ENCODE results near the gene ELAPOR2. TPM values are rescaled to one million over a fixed set of nuclear protein-coding genes. Genes with fewer than 3 reads are reported as not detected.
"Not testable (repeated sequence)": the region's sequence is repeated elsewhere in the genome, so short reads cannot be mapped to it uniquely, and the experiment has no call there.

Gene ELAPOR2
- total RNA-seq = 4.1 and 6.0 TPM in 2 replicates

GRCh38 chr7:87059525-87060287 lies at the start of gene ELAPOR2:
TSS of gene ELAPOR2 (minus strand) at chr7:87059654. CDS start at chr7:87059513, 141 bp downstream.
- intact Hi-C loops (cut with micrococcal nuclease) = loop anchor here (1.0 kb wide), 3 partner anchors 94 to 178 kb away; partner anchors contain the start of gene TMEM243

GRCh38 chr7:87107949-87108776 lies 48.7 kb upstream of the ELAPOR2 start:
- intact Hi-C loops (cut with micrococcal nuclease) = no loop called here

- intact Hi-C loops (cut with micrococcal nuclease) = no loop called here
These were observed 47.6 kb upstream of the ELAPOR2 start for GRCh38 chr7:87106974-87107612.

DNA sequence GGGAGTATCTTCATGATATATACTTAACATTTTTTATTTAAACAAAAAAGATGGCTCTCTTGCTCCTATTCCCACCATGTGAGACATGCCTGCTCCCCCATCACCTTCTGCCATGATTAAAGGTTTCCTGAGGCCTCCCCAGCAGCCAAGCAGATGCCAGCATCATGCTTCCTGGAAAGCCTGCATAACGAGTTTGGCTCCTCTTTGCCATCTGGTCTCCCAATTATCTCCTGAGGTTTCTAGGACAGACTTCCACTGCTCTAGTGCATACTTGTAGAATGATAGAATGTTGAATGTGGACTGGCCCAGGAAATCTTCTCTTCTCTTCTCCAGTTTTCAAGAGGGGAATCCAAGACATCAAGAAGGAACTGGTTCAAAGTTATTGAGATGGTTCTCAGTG lies 45.9 kb upstream of the ELAPOR2 start:
- intact Hi-C loops (cut with micrococcal nuclease) = no loop called here

DNA sequence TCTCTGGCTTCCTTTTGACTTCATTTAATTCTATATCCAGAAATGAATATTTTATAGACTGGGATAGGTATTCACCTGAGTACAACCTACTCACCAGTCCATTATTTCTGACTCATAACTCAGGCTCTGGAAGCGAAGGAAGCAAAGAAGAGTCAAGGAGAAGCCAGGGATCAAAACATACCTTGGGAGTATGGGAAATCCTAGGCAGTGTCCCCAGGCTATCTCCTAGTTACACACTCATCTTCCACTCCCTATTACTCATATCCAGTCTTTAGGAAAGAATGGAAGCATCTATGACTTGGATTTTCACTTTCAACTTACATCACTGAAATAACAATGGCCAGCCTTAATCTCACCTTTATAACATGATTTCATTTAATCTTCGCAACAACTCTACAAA lies 40.9 kb upstream of the ELAPOR2 start:
- intact Hi-C loops (cut with micrococcal nuclease) = no loop called here

DNA sequence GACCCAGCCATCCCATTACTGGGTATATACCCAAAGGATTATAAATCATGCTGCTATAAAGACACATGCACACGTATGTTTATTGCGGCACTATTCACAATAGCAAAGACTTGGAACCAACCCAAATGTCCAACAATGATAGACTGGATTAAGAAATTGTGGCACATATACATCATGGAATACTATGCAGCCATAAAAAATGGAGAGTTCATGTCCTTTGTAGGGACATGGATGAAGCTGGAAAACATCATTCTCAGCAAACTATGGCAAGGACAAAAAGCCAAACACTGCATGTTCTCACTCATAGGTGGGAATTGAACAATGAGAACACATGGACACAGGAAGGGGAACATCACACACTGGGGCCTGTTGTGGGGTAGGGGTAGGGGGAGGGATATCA lies 37.9 kb upstream of the ELAPOR2 start:
- intact Hi-C loops (cut with micrococcal nuclease) = not testable (repeated sequence)

DNA sequence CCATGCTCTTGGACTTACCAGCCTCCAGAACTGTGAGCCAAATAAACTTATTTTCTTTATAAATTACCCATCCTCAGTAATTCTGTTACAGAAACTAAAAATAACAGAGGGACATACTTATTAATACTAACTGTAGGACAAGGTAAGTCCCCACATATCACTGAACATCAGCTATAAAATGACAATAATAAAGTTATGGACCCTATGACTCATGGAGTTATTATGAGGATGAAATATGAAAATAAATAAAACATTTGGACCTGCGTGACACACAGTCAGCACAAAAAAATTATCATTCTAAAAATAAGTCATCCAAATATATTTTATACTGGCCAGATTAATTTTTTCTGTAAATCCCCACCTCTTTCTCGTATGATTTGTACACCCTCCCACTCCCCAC lies 34.9 kb upstream of the ELAPOR2 start:
- intact Hi-C loops (cut with micrococcal nuclease) = no loop called here

GRCh38 chr7:87092568-87093091 lies 33.2 kb upstream of the ELAPOR2 start:
- intact Hi-C loops (cut with micrococcal nuclease) = no loop called here

DNA sequence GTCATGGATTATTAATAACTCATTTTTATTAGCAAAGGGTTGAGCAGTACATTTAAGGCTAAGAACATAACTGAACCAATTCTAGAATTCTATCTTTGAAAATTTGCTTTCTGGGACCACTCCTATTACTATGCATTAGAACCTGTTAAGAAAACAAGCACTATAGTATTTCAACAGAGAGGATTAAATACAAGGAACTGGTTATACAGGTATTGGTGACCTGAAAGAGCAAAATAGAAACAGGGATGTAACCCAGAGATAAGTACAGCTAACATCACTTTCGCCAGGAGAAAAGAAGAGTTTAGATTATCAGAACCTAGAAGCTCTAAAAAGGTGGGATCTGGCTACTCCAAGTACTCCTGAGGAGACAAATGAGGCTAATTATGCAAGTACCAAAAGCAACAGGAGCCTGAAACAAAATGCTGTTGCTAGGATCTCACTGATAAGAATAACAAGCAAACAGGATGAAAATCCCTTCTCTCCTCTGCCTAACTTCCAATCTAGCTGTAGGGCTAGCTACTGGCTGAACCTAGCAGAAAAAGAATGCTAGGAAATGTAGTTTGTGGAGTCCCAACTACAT lies 32.1 kb upstream of the ELAPOR2 start:
- intact Hi-C loops (cut with micrococcal nuclease) = no loop called here

DNA sequence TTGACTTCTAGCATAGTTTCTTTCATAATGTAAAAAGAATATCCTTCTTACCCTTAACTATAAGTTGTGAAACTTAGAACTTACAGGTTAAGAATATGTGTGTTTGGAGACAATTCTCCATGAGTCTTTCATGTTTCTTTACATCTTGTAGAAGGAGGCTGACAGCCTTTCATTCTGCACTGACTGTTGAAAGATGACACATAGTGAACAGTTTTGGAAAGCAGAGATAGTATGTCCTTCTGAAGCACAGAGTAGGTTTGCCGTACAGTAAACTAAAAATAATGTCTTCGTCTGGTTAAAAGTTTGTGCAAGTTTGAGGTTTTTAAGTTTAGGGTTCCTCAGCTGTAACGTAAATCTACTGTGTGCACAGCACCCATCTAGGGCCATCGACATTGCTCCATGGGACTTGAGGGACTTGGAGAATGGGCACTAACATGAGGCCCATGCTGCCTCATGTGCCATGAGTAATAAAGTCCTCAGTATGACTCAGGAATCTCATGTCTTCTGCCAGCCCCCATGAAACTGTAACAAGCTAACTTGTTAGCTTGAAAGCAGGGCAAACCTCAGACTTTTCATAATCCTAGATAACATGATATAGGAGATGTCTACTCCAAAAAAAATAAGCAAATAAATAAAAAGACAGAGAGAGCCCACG lies 24.5 kb upstream of the ELAPOR2 start:
- intact Hi-C loops (cut with micrococcal nuclease) = no loop called here

- intact Hi-C loops (cut with micrococcal nuclease) = no loop called here
These were observed 23.2 kb upstream of the ELAPOR2 start for GRCh38 chr7:87082675-87083074.

- intact Hi-C loops (cut with micrococcal nuclease) = no loop called here
These were observed 16.4 kb upstream of the ELAPOR2 start for GRCh38 chr7:87075671-87076404.

GRCh38 chr7:87067788-87068187 lies 8.3 kb upstream of the ELAPOR2 start:
- intact Hi-C loops (cut with micrococcal nuclease) = no loop called here

- intact Hi-C loops (cut with micrococcal nuclease) = no loop called here
These were observed 759 bp upstream of the ELAPOR2 start for GRCh38 chr7:87060288-87060537.

GRCh38 chr7:87058744-87059524 lies 520 bp downstream of the ELAPOR2 start:
- intact Hi-C loops (cut with micrococcal nuclease) = loop anchor here (1.0 kb wide), 3 partner anchors 94 to 178 kb away; partner anchors contain the start of gene TMEM243

DNA sequence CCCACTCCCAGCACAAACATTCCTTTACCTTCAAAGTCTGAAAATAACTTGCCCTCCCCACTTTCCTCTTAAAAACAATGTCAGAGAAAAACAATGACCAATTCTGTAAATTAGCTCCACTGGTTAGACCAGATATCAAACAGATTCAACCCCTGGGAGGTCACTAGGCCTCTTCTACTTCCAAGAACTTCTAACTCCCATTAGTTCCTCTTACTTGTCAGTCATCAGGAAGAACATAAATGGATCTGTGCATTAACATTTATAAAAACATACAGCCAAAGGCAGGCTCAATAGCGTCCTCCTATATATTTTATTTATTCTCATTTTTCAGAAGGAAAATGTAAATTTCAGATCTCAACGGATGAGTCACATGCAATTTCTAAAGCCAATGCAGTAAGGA lies 2.2 kb downstream of the ELAPOR2 start:
- intact Hi-C loops (cut with micrococcal nuclease) = no loop called here

DNA sequence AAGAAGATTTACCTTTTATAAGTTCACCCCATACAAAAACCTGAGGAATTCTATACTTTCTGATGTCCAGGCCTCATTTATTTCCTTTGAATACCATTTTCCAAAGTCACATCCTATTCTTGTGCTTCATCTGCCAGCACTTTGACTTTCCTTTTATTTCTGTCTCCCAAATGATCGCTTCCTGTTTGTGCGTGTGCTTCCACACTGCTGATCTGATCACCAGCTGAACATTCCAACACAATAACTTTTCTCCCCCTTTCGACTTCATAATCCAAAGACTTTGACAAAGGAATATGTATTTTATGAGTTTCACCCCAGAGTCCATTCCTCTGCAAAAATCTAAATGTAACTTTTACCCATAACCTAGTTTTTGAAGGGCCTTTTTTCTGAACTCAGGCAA lies 3.1 kb downstream of the ELAPOR2 start:
- intact Hi-C loops (cut with micrococcal nuclease) = no loop called here

- intact Hi-C loops (cut with micrococcal nuclease) = no loop called here
These were observed 10.6 kb downstream of the ELAPOR2 start for GRCh38 chr7:87048839-87049238.

DNA sequence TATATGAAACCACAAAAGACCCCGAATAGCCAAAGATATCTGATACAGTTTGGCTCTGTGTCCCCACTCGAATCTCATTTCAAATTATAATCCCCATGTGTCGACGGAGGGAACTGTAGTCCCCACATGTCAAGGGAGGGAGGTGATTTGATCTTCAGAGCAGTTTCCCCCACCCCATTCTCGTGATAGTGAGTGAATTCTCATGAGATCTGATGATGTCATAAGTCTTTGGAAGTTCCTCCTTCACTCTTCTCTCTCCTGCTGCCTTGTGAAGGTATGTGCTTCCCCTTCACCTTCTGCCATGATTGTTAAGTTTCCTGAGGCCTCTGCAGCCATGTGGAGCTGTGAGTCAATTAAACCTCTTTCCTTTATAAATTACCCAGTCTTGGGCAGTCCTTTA lies 13.0 kb downstream of the ELAPOR2 start:
- intact Hi-C loops (cut with micrococcal nuclease) = no loop called here

DNA sequence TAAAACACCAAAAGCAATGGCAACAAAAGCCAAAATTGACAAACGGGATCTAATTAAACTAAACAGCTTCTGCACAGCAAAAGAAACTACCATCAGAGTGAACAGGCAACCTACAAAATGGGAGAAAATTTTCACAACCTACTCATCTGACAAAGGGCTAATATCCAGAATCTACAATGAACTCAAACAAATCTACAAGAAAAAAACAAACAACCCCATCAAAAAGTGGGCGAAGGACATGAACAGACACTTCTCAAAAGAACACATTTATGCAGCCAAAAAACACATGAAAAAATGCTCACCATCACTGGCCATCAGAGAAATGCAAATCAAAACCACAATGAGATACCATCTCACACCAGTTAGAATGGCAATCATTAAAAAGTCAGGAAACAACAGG lies 14.7 kb downstream of the ELAPOR2 start:
- intact Hi-C loops (cut with micrococcal nuclease) = not testable (repeated sequence)

Measured in T-helper 2 cell treated with Interferon-gamma antibody and Interleukin-4, amounts not matched to agents 100 ng/mL and 5 ng/mL, for 36 hours (primary cell).